CD4-positive, alpha-beta T cell (primary cell): ENCODE data around the gene MAGI3. TPM values are rescaled to one million over a fixed set of nuclear protein-coding genes. Genes with fewer than 3 reads are reported as not detected.
"Not testable (repeated sequence)": the region's sequence is repeated elsewhere in the genome, so short reads cannot be mapped to it uniquely, and the experiment has no call there.

Source experiments
- ATAC-seq: fragments of 200-7000 bp; cut with Tn5 transposase; one replicate; pipeline ENCODE4 v1.10.0; 2022; ENCODE audit warnings: mild to moderate bottlenecking; ENCODE audit not compliant: poor library complexity
- CTCF ChIA-PET: fragments of 350-600 bp; sonication (Branson Sonifier 250); formaldehyde crosslinking; loops from one replicate; lab custom pipeline; 2021; ENCODE audit warnings: antibody characterized with exemption, inconsistent platforms; lab: Charles Lee
- POLR2A ChIA-PET: fragments of 350-600 bp; sonication (Branson Sonifier 250); formaldehyde crosslinking; loops from one replicate; lab custom pipeline; 2021; ENCODE audit warnings: antibody characterized with exemption, inconsistent platforms; lab: Charles Lee
- DNase-seq, 14 experiments: peaks; one replicate each; pipeline ENCODE4 v3.0.0-alpha.2; 2013 to 2020; ENCODE audit warnings: mixed read lengths in 2 of 14
- H3K27ac ChIP-seq, 2 donors: one replicate each; pipeline versions ENCODE4 v1.5.1 to v1.7.0; 2013; ENCODE audit warnings: low read length in 2 of 2, low read depth in 1 of 2, mild to moderate bottlenecking in 1 of 2
- H3K27me3 ChIP-seq, 2 experiments: 1 replicate in 1 of 2; 2 replicates in 1 of 2; pipeline versions ENCODE4 v1.6.1 to v1.7.0; 2013; ENCODE audit warnings: low read length in 2 of 2, control low read depth in 1 of 2, mild to moderate bottlenecking in 1 of 2, moderate library complexity in 1 of 2; ENCODE audit not compliant: insufficient read depth in 2 of 2, control insufficient read depth in 1 of 2
- H3K36me3 ChIP-seq: one replicate; pipeline ENCODE4 v1.6.1; 2013; ENCODE audit warnings: low read length, control low read depth; ENCODE audit not compliant: insufficient read depth
- H3K4me1 ChIP-seq: one replicate; pipeline ENCODE4 v1.6.1; 2013; ENCODE audit warnings: low read length, control low read depth; ENCODE audit not compliant: insufficient read depth
- H3K4me3 ChIP-seq: one replicate; pipeline ENCODE4 v1.5.1; 2013; ENCODE audit warnings: mild to moderate bottlenecking, low read length, moderate library complexity
- H3K9me3 ChIP-seq, 2 experiments: 1 replicate in 1 of 2; 2 replicates in 1 of 2; pipeline versions ENCODE4 v1.6.1 to v1.7.0; 2013; ENCODE audit warnings: low read length in 2 of 2, mild to moderate bottlenecking in 2 of 2, control low read depth in 1 of 2, moderate library complexity in 1 of 2; ENCODE audit not compliant: control insufficient read depth in 1 of 2, insufficient read depth in 1 of 2
- H3K27ac Mint-ChIP-seq: one replicate; pipeline ENCODE4 v1.8.0; 2020; ENCODE audit warnings: mixed read lengths
- H3K27me3 Mint-ChIP-seq: one replicate; pipeline ENCODE4 v1.8.0; 2021; ENCODE audit warnings: mixed read lengths
- H3K36me3 Mint-ChIP-seq: one replicate; pipeline ENCODE4 v1.8.0; 2021; ENCODE audit warnings: low read depth, mixed read lengths
- H3K4me1 Mint-ChIP-seq: one replicate; pipeline ENCODE4 v1.8.0; 2021; ENCODE audit warnings: low read depth, mixed read lengths
- H3K4me3 Mint-ChIP-seq: one replicate; pipeline ENCODE4 v1.8.0; 2020; ENCODE audit warnings: mild to moderate bottlenecking, mixed read lengths
- H3K9me3 Mint-ChIP-seq: one replicate; pipeline ENCODE4 v1.8.0; 2020; ENCODE audit warnings: mixed read lengths
- CTCF ChIP-seq: fragments of 200-600 bp; IDR thresholded peaks from one replicate; pipeline ENCODE4 v1.8.0; 2022; ENCODE audit warnings: antibody characterized with exemption, mild to moderate bottlenecking
- intact Hi-C, 2 experiments: fragments of 100-400 bp; cut with DNase I in 1 of 2; cut with micrococcal nuclease in 1 of 2; formaldehyde crosslinking; loops; one replicate each; pipeline versions ENCODE4 v1.15.1 to v1.9.0; 2023 to 2025; cut with DNase I, micrococcal nuclease
- total RNA-seq, 174 experiments: library from RNA in 2 of 174; stranded (reverse) in 2 of 174; gene quantifications; one replicate each; pipeline ENCODE4 v1.2.3 and lab custom pipeline; 2021 to 2026

Gene MAGI3
- total RNA-seq, 2 experiments from 2014 or later, result 6.7 to 8.7 TPM

DNA sequence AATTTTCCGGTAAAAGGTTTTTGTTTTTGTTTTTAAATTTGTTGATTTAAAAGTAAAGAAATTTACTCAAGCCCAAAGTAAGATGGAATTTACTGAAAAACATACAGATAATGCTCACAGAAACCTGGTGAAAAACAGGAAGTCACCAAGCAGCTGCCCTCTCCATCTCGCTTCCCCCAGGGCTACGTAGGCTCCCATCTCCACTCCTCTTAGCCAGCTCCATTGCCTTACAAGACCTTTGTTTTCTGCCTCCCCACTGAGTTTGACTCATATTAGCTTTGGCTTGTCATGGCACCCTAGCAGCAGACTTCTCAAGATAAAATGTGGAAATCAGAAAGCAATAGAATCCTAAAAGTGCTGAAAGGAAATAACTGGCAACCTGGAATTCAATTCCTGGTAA, 311.1 kb downstream of the MAGI3 start:
- Mint-ChIP-seq H3K4me3 (no peak overlapping the region), H3K27me3 (no peaks in the 10 kb centered on the region), H3K36me3 (no peaks in the 10 kb centered on the region), H3K9me3 (no peaks in the 10 kb centered on the region), H3K27ac (no peak overlapping the region), H3K4me1 (peaks cover 20% of the 10 kb centered on the region)
- Histone ChIP-seq H3K27ac (no peak overlapping the region), H3K36me3 (no peaks in the 10 kb centered on the region), H3K27me3 (no peaks in the 10 kb centered on the region), H3K9me3 (no peaks in the 10 kb centered on the region), H3K4me1 (no peaks in the 10 kb centered on the region), H3K4me3 (no peak overlapping the region)
- DNase-seq (peak in 2 of 14 experiments; percentile 16 to 20), ATAC-seq (no peak)
- ChIA-PET CTCF (no interaction called here), POLR2A (no interaction called here)
- intact Hi-C loops, result no loop called here
- TF ChIP-seq CTCF, result no peak

DNA sequence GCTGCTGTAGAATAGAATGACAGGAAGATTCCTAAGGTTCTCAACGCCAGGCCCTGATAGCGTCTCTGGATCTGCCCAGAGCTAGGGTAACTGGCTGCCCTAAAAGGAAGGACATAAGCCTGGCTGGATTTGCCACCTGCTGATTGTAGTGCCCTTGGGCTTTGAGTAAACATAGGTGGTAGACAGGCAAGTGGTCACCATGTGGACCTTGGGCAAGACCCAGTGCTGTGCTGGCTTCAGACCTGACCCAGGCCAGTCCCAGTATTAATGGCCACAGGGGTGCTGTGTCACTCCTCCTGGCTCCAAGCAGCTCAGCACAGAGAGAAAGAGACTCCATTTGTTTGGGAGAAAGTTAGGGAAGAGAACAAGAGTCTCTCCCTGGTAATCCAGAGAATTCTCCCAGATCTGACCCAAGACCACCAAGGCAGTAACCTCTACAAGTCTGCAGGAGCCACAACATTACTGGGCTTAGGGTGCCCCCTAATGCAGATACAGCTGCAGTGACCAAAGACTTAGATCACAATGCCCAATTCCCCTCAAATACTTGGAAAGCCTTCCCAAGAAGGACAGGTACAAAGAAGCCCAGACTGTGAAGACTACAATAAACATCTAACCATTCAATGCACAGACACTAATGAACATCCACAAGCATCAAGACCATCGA, 324.4 kb downstream of the MAGI3 start:
- no peak overlapping the region for H3K27ac Mint-ChIP-seq
- ATAC-seq, result no peak
- H3K9me3 Mint-ChIP-seq, result peaks cover 10% of the 10 kb centered on the region
- no peak overlapping the region for H3K4me3 Mint-ChIP-seq
- Histone ChIP-seq H3K36me3 (peaks cover 8% of the 10 kb centered on the region), H3K27me3 (no peaks in the 10 kb centered on the region), H3K4me1 (no peaks in the 10 kb centered on the region), H3K9me3 (peaks cover 0 to 12% of the 10 kb centered on the region in 2 experiments), H3K27ac (no peak overlapping the region), H3K4me3 (no peak overlapping the region)
- H3K27me3 Mint-ChIP-seq, result no peaks in the 10 kb centered on the region
- intact Hi-C loops, result no loop called here
- TF ChIP-seq CTCF, result no peak
- ChIA-PET POLR2A (interaction anchor here (1.3 kb wide), 1 partner anchor 44 kb away, joined by 3 read pairs; no protein-coding TSS in a partner anchor), CTCF (no interaction called here)
- H3K4me1 Mint-ChIP-seq, result no peaks in the 10 kb centered on the region
- peaks cover 28% of the 10 kb centered on the region for H3K36me3 Mint-ChIP-seq
- DNase-seq, result no peak

GRCh38 chr1:113717506-113717905, 327.2 kb downstream of the MAGI3 start:
- intact Hi-C loops, CTCF ChIA-PET: not testable (repeated sequence)
- H3K36me3 Mint-ChIP-seq, result peaks cover 44% of the 10 kb centered on the region

GRCh38 chr1:113718621-113719020, 328.3 kb downstream of the MAGI3 start:
- H3K4me3 ChIP-seq, intact Hi-C loops, H3K4me1 ChIP-seq, H3K27ac ChIP-seq, H3K4me3 Mint-ChIP-seq, H3K4me1 Mint-ChIP-seq, ATAC-seq, H3K27me3 Mint-ChIP-seq, CTCF ChIA-PET, DNase-seq, POLR2A ChIA-PET, H3K27ac Mint-ChIP-seq, H3K36me3 ChIP-seq, H3K27me3 ChIP-seq: not testable (repeated sequence)
- Mint-ChIP-seq H3K36me3 (peaks cover 47% of the 10 kb centered on the region), H3K9me3 (peaks cover 13% of the 10 kb centered on the region)
- peaks cover 0 to 12% of the 10 kb centered on the region in 2 experiments for H3K9me3 ChIP-seq

More at GRCh38 chr1:113717506-113717905, 327.2 kb downstream of the MAGI3 start:
- H3K36me3 ChIP-seq, H3K27ac Mint-ChIP-seq, DNase-seq, H3K27ac ChIP-seq, H3K27me3 Mint-ChIP-seq, H3K4me1 ChIP-seq, H3K4me3 ChIP-seq, H3K4me1 Mint-ChIP-seq, H3K4me3 Mint-ChIP-seq, H3K27me3 ChIP-seq, POLR2A ChIA-PET, ATAC-seq: not testable (repeated sequence)
- peaks cover 0 to 12% of the 10 kb centered on the region in 2 experiments for H3K9me3 ChIP-seq
- H3K9me3 Mint-ChIP-seq, result peaks cover 13% of the 10 kb centered on the region
